Measurements from ENCODE around the gene S1PR2.
"Not testable (repeated sequence)": the region's sequence is repeated elsewhere in the genome, so short reads cannot be mapped to it uniquely, and the experiment has no call there.

S1PR2 gene

DNA sequence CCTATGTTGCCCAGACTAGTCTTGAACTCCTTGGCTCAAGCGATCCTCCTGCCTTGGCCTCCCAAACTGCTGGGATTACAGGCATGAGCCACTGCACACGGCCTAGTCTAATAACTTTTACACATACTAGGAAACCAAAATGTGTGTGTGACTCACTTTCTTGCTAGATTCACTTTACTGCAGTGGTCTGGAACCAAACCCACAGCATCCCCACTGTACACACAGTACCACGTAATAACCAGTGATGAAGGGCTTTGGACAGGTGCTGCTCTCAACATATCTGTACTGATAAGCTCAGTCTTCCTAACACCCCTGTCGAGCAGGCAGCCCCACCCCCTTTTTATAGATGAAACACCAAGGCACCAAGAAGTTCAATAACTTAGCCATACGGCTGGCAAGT lies 41.5 kb downstream of the S1PR2 start:
- DNase-seq = no peak

DNA sequence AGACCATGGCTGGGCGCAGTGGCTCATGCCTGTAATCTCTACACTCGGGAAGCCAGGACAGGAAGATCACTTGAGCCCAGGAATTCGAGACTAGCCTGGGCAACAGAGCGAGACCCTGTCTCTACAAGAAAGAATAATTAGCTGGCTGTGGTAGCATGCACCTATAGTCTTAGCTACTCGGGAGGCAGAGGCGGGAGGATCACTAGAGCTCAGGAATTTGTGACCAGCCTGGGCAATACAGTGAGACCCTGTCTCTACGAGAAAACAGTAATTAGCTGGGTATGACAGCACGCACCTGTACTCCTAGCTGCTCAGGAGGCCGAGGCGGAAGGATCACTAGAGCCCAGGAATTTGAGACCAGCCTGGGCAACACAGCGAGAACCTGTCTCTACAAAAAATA lies 43.8 kb downstream of the S1PR2 start:
- no peak for DNase-seq

DNA sequence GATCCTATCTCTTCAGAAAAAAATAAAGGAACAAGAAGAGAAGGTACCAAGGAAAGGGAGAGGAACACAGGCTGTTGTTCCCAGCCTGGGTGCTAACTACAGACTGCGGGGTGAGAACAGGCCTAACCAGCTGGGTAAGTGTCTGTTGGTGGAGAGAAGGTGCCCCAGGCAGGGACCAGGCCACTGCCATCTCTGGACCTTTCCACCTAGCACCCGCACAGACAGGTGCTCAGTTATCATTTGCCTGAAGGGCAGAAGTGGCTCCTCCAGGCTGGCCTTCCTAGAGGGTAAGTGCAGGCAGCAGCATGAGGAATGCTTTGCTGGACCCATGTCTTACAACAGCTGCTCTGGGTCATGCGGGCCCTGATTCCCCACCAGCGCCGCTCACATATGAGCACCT lies 46.5 kb downstream of the S1PR2 start:
- DNase-seq = no peak

DNA sequence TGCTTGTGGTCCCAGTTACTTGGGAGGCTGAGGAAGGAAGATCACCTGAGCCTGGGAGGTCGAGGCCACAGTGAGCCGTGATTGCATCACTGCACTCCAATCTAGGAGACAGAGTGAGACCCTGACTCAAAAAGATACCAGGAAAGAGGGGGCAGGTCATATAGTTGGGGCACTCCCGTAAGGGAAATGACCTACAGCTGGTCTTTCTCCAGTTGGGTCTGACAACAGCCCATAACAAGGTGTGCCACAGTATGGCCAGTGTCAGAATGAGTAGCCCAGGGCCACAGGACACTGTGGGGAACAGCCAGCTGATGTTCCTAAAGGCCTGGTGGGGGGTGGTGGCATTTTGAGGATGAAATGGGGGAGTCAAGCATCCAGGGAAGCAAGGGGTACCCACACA lies 47.2 kb downstream of the S1PR2 start:
- no peak for DNase-seq

DNA sequence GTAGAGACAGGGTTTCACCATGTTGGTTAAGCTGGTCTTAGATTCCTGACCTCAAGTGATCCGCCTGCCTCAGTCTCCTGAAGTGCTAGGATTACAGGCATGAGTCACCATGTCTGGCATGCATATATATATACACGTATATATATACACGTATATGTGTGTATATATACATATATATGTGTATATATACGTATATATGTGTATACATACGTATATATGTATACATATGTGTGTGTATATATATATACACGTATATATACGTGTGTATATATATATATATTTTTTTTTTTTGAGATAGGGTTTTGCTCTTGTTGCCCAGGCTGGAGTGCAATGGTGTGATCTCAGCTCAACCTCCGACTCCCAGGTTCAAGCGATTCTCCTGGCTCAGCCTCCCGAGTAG lies 48.3 kb downstream of the S1PR2 start:
- DNase-seq = no peak

DNA sequence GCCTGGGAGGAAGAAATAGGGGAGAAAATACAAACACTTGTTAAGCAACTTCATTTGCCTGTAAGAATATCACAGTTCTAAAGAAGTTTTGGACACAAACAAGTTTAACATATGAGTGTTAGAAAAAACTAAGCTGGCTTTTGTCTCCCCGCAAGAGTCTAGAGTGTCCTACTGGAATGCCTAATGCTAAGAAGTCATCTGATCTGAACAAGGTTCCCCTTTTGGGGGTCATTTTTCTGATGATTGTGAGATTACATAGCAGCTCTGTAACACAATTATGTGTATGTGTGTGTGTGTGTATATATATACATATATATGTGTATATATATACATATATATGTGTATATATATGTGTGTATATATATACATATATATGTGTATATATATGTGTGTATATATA lies 49.1 kb downstream of the S1PR2 start:
- DNase-seq = no peak

DNA sequence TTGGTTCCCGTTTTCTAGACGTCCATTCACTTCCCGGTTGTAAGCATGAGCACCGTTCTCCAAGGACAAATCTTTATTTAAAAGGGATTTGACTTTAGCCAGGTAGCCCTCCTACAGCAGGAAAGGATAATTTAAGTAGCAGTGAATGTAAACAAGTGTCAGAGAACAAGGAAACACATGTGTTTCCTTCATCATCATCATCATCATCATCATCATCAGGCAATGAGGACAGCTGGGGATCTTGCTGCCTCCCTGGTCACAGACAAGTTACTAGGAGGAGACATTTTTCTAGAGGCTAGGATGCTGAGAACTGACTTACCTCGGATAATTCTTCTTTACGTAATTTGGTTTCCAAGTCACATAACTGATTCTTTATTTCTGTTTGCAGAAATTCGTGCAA lies 50.7 kb downstream of the S1PR2 start:
- DNase-seq = no peak

DNA sequence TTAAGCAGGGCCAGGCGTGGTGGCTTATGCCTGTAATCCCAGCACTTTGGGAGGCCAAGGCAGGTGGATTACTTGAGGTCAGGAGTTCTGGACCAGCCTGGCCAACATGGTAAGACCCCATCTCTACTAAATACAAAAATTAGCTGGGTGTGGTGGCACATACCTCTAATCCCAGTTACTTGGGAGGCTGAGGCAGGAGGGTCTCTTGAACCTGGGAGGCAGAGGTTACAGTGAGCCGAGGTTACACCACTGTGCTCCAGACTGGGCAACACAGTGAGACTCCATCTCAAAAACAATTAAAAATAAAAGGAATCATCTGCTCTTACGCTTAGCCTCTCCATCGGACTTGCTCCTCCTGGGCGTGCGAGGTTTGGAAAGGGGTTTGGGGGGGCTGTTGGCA lies 51.1 kb downstream of the S1PR2 start:
- not testable (repeated sequence) for DNase-seq

DNA sequence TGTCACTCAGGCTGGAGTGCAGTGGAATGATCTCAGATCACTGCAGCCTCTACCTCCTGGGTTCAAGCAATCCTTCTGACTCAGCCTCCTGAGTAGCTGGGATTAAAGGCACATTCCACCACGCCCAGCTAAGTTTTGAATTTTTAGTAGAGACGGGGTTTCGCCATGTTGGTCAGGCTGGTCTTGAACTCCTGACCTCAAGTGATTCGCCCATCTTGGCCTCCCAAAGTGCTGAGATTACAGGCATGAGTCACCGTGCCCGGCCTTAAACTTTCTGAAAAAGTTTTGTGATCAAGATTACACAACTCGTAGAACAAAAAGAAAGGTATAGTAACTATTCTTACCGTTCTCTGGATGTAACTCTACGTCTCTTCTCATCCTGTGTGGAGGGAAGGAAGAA lies 57.6 kb downstream of the S1PR2 start:
- DNase-seq = no peak
